BLaER1 treated with 17β-estradiol and CSF1 and Interleukin-3, amounts not matched to agents 10 nM and 100 nM (cell line): ENCODE results near the gene PODNL1.

Experiments used
- H3K27ac ChIP-seq, 11 experiments: shearing (Covaris generic); formaldehyde crosslinking; 2 replicates each; pipeline ENCODE4 v1.8.1; 2022
- H3K27me3 ChIP-seq, 11 experiments: shearing (Covaris generic); formaldehyde crosslinking; 2 replicates each; pipeline ENCODE4 v1.8.1; 2022
- H3K36me3 ChIP-seq, 11 experiments: shearing (Covaris generic); formaldehyde crosslinking; 2 replicates each; pipeline ENCODE4 v1.8.1; 2022
- H3K4me1 ChIP-seq, 10 experiments: shearing (Covaris generic); formaldehyde crosslinking; 2 replicates each; pipeline ENCODE4 v1.8.1; 2022
- H3K4me2 ChIP-seq, 11 experiments: shearing (Covaris generic); formaldehyde crosslinking; 2 replicates each; pipeline ENCODE4 v1.8.1; 2022
- H3K4me3 ChIP-seq, 10 experiments: shearing (Covaris generic); formaldehyde crosslinking; 2 replicates each; pipeline ENCODE4 v1.8.1; 2022
- H3K9ac ChIP-seq, 11 experiments: shearing (Covaris generic); formaldehyde crosslinking; 2 replicates each; pipeline ENCODE4 v1.8.1; 2022
- H3K9me3 ChIP-seq, 11 experiments: shearing (Covaris generic); formaldehyde crosslinking; replicated peaks in 1 of 11; 2 replicates each; pipeline ENCODE4 v1.8.1; 2022
- H4K20me1 ChIP-seq, 11 experiments: shearing (Covaris generic); formaldehyde crosslinking; 2 replicates each; pipeline ENCODE4 v1.8.1; 2022
- Cebpa-rat ChIP-seq, 11 experiments: shearing (Covaris generic); IDR thresholded peaks; 2 replicates each; pipeline ENCODE4 v1.8.1; 2022

PODNL1 gene

DNA sequence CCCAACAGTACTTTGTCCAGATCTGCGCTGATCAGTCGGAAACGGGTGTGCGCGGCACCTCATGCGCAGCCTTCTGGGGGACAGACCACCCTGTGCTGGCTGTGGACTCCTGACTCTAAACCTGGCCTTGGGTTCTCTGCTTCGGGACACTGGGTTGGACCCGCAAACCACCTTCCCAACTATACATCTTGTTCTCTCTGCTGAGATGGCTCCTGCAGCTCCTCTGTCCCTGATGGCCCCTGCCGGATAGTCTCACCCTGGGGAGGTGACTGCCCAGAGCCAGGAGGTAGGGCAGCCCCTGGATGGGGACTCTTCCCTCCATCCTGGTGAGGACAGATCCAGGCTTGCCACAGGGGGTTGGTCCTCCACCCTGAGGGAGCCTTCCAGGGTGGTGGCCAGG is 44.6 kb upstream of the PODNL1 start:
- Histone ChIP-seq H3K27me3 (peaks cover 12 to 28% (median 21%) of the 10 kb centered on the region in 11 experiments; a peak in 21 of 22 replicates), H3K4me3 (no peak overlapping the region), H3K4me1 (peaks cover 89 to 98% (median 96%) of the 10 kb centered on the region in 10 experiments), H3K9me3 (no peaks in the 10 kb centered on the region), H3K36me3 (peaks cover 0 to 24% (median 11%) of the 10 kb centered on the region in 11 experiments; a peak in 12 of 22 replicates), H4K20me1 (no peaks in the 10 kb centered on the region), H3K27ac (peak overlapping the region in 1 of 11 experiments; percentile 34; a peak in 3 of 22 replicates), H3K4me2 (peak overlapping the region; percentile 26 to 99 (median 91)), H3K9ac (peak overlapping the region in 2 of 11 experiments; percentile 2 to 33; a peak in 2 of 22 replicates)
- no peak for TF ChIP-seq Cebpa-rat (IDR thresholded peaks at IDR 0.05)

DNA sequence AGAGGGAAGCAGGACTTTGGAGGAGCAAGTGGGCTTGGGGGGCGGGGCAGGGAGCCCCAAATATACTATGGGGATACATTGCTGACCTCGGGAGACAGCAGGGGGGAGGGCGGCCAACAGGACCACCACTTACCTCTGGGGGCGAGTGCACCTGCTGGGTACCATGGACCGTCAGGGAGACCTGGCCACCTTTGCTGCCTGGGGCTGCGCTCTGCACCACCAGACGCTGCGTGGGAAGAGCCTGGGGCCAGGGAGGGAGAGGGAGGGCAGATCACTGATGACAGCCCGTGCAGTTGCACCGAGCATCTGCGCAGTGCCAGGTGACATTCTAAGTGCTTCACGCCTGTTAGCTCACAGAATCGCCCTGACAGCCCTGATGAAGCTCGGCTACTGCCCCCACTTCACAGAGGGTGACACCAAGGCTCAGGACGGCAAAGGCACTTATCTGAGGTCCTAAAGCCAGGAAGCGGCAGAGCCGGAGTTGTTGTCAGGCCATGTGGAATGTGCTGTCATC is 43.8 kb upstream of the PODNL1 start:
- no peaks in the 10 kb centered on the region for H3K9me3 ChIP-seq
- H3K4me3 ChIP-seq, result peak overlapping the region in 2 of 10 experiments; percentile 6 to 14; a peak in 1 of 20 replicates
- no peak for TF ChIP-seq Cebpa-rat (IDR thresholded peaks at IDR 0.05)
- peaks cover 0 to 25% (median 11%) of the 10 kb centered on the region in 11 experiments; a peak in 12 of 22 replicates for H3K36me3 ChIP-seq
- H4K20me1 ChIP-seq, result no peaks in the 10 kb centered on the region
- H3K9ac ChIP-seq, result peak overlapping the region in 10 of 11 experiments; percentile 29 to 62 (median 50); a peak in 13 of 22 replicates
- H3K27ac ChIP-seq, result peak overlapping the region in 10 of 11 experiments; percentile 9 to 71 (median 58); a peak in 18 of 22 replicates
- peaks cover 82 to 91% (median 89%) of the 10 kb centered on the region in 10 experiments for H3K4me1 ChIP-seq
- peaks cover 12 to 28% (median 21%) of the 10 kb centered on the region in 11 experiments; a peak in 21 of 22 replicates for H3K27me3 ChIP-seq
- H3K4me2 ChIP-seq, result peak overlapping the region; percentile 88 to 99 (median 92)

DNA sequence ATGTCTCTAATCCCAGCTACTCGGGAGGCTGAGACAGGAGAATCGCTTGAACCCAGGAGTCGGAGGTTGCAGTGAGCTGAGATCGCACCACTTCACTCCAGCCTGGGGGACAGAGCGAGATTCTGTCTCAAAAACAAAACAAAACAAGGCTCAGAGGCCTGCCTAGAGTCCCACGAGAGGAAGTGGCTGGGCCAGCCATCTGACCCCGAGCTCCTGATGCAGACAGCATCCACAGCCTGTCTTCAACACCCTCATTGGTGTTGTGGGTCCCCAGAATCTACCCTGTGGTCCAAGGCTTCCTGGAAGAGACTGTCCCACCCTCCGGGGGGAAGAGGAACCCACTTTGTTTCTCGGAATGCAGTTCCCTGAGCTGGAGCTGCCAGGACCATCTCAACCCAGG is 43.2 kb upstream of the PODNL1 start:
- Histone ChIP-seq H3K27me3 (peaks cover 12 to 28% (median 21%) of the 10 kb centered on the region in 11 experiments; a peak in 21 of 22 replicates), H3K27ac (peak overlapping the region; percentile 9 to 71 (median 58); a peak in 18 of 22 replicates), H3K9me3 (no peaks in the 10 kb centered on the region), H3K9ac (peak overlapping the region; percentile 29 to 62 (median 50); a peak in 18 of 22 replicates), H3K4me1 (peaks cover 77 to 86% (median 84%) of the 10 kb centered on the region in 10 experiments), H3K4me3 (peak overlapping the region in 2 of 10 experiments; percentile 6 to 14; a peak in 1 of 20 replicates), H3K4me2 (peak overlapping the region; percentile 88 to 99 (median 92)), H4K20me1 (no peaks in the 10 kb centered on the region; a peak in 1 of 22 replicates), H3K36me3 (peaks cover 0 to 30% (median 14%) of the 10 kb centered on the region in 11 experiments; a peak in 13 of 22 replicates)
- TF ChIP-seq Cebpa-rat (IDR thresholded peaks at IDR 0.05), result no peak

DNA sequence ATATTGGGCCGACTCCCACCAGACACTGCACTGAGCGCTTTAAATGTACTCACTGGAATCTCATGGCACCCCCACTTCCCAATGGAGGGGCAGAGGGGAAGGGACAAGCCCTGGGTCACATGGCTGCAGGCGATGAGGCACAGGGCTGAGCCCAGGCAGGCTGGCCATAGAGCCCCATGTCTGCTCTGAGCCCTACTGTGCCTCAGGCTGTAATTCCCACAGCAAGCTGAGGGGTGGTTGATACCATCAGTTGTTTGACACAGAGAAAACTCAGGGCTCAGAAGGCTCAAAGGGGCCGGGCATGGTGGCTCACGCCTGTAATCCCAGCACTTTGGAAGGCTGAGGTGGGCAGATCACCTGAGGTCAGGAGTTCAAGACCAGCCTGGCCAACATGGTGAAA is 42.8 kb upstream of the PODNL1 start:
- Histone ChIP-seq H3K36me3 (peaks cover 0 to 35% (median 17%) of the 10 kb centered on the region in 11 experiments; a peak in 14 of 22 replicates), H3K27ac (peak overlapping the region in 10 of 11 experiments; percentile 9 to 71 (median 58); a peak in 16 of 22 replicates), H3K4me3 (no peak overlapping the region), H3K4me2 (peak overlapping the region; percentile 88 to 99 (median 92)), H3K27me3 (peaks cover 12 to 28% (median 21%) of the 10 kb centered on the region in 11 experiments; a peak in 21 of 22 replicates), H4K20me1 (peaks cover 0 to 2% (median 0%) of the 10 kb centered on the region in 11 experiments; a peak in 1 of 22 replicates), H3K4me1 (peaks cover 74 to 83% (median 80%) of the 10 kb centered on the region in 10 experiments), H3K9me3 (no peaks in the 10 kb centered on the region), H3K9ac (peak overlapping the region in 10 of 11 experiments; percentile 29 to 62 (median 50); a peak in 14 of 22 replicates)
- no peak for TF ChIP-seq Cebpa-rat (IDR thresholded peaks at IDR 0.05)

DNA sequence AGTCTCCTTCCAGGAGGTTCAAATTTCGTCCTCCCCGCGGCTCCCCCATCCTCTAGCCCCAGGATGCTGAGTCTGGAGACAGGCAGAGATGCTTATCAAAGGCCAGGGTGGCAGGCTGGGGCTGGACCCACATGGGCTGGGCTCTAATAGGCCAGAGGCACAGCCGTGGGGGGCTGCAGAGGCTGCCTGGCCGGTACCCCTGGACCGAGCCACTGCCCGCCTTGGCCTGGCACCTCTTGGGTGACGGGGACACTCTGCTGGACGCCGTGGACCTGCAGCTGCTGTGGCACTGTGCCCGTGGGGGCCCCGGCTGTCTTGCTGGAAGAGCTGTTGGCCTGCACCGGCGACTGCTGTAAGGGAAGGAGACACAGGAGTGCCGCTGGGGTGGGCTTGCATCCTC is 42.1 kb upstream of the PODNL1 start:
- Histone ChIP-seq H3K27me3 (peaks cover 12 to 28% (median 21%) of the 10 kb centered on the region in 11 experiments; a peak in 21 of 22 replicates), H3K9ac (peak overlapping the region in 6 of 11 experiments; percentile 8 to 72 (median 64); a peak in 4 of 22 replicates), H3K4me3 (no peak overlapping the region), H3K4me1 (peaks cover 67 to 76% (median 73%) of the 10 kb centered on the region in 10 experiments), H3K36me3 (peaks cover 0 to 41% (median 22%) of the 10 kb centered on the region in 11 experiments; a peak in 16 of 22 replicates), H4K20me1 (peaks cover 0 to 8% (median 0%) of the 10 kb centered on the region in 11 experiments; a peak in 1 of 22 replicates), H3K9me3 (no peaks in the 10 kb centered on the region), H3K27ac (peak overlapping the region in 1 of 11 experiments; percentile 59; a peak in 2 of 22 replicates), H3K4me2 (peak overlapping the region; percentile 78 to 99 (median 92))
- TF ChIP-seq Cebpa-rat (IDR thresholded peaks at IDR 0.05), result no peak

DNA sequence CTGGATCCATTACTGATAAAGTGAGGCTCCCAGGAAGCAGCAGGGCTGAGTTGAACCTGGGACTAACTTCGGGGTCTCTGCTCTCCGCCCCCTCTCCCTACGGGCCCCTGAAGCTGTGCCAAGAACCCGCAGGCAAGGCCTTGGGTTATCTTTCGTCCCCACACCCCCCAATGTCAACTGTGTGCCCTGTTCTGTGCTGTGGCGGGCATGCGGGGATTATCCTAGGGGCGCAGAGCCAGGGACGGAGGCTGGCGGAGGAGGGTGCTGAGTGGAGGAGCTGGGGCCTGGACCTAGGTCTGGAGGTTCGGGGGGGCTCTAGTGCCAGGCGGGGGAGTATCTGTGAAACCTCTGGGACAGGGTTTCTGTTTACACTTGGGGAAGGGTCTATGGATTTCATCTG is 41.5 kb upstream of the PODNL1 start:
- H3K9me3 ChIP-seq, result no peaks in the 10 kb centered on the region
- H4K20me1 ChIP-seq, result peaks cover 0 to 8% (median 0%) of the 10 kb centered on the region in 11 experiments; a peak in 1 of 22 replicates
- peak overlapping the region in 1 of 11 experiments; percentile 57; a peak in 1 of 22 replicates for H3K27ac ChIP-seq
- peaks cover 0 to 46% (median 22%) of the 10 kb centered on the region in 11 experiments; a peak in 17 of 22 replicates for H3K36me3 ChIP-seq
- peak overlapping the region; percentile 40 to 72 (median 68); a peak in 16 of 22 replicates for H3K9ac ChIP-seq
- no peak for TF ChIP-seq Cebpa-rat (IDR thresholded peaks at IDR 0.05)
- peaks cover 12 to 28% (median 21%) of the 10 kb centered on the region in 11 experiments; a peak in 21 of 22 replicates for H3K27me3 ChIP-seq
- peak overlapping the region; percentile 78 to 99 (median 92) for H3K4me2 ChIP-seq
- H3K4me3 ChIP-seq, result peak overlapping the region in 5 of 10 experiments; percentile 45 to 61 (median 50); a peak in 7 of 20 replicates
- H3K4me1 ChIP-seq, result peaks cover 60 to 69% (median 67%) of the 10 kb centered on the region in 10 experiments

DNA sequence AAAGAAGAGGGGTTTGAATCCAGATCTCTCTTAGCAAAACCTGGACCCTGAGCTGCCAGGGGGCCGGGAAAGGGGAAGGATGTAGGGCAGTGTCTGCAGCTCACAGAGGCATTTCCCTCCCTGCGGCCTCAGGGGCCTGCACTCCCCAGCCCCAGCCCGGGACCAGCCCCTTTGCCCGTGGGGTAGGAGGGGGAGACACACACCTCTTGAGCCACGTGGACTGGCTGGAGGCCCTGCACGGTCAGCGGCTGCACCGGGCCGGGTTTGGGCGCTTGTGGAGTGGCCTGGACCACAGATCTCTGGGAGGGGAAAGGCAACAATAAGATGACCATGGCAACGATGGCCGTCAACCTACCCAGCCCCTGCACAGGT is 41.0 kb upstream of the PODNL1 start:
- Histone ChIP-seq H3K27me3 (peaks cover 12 to 28% (median 21%) of the 10 kb centered on the region in 11 experiments; a peak in 21 of 22 replicates), H3K4me2 (peak overlapping the region; percentile 78 to 99 (median 92)), H3K4me3 (peak overlapping the region; percentile 25 to 61 (median 46); a peak in 17 of 20 replicates), H3K36me3 (peaks cover 0 to 50% (median 26%) of the 10 kb centered on the region in 11 experiments; a peak in 18 of 22 replicates), H4K20me1 (peaks cover 0 to 8% (median 0%) of the 10 kb centered on the region in 11 experiments; a peak in 1 of 22 replicates), H3K9ac (peak overlapping the region; percentile 40 to 72 (median 68); a peak in 20 of 22 replicates), H3K27ac (peak overlapping the region in 10 of 11 experiments; percentile 20 to 57 (median 44); a peak in 16 of 22 replicates), H3K9me3 (no peaks in the 10 kb centered on the region), H3K4me1 (peaks cover 56 to 65% (median 62%) of the 10 kb centered on the region in 10 experiments)
- no peak for TF ChIP-seq Cebpa-rat (IDR thresholded peaks at IDR 0.05)
